Keratinocyte (primary cell): ENCODE data around the gene RNU2-63P.

Experiments
- CTCF ChIP-seq, 3 experiments: IDR thresholded peaks in 1 of 3; conservative IDR thresholded peaks in 1 of 3; optimal IDR thresholded peaks in 1 of 3; 2 replicates in 2 of 3; 3 replicates in 1 of 3; pipeline versions ENCODE3 to v1.5.1; 2011; ENCODE audit warnings: low read length in 3 of 3, mild to moderate bottlenecking in 3 of 3, moderate library complexity in 2 of 3, control low read depth in 1 of 3, inconsistent platforms in 1 of 3; ENCODE audit not compliant: insufficient read depth in 2 of 3; ENCODE audit errors: extremely low read depth in 1 of 3
- EZH2 ChIP-seq: IDR thresholded peaks from one replicate; pipeline ENCODE4 v1.6.1; 2012; ENCODE audit warnings: inconsistent platforms, mild to moderate bottlenecking, low read length, moderate library complexity

- no peak for TF ChIP-seq CTCF (optimal IDR thresholded peaks at IDR 0.05 in 1 of 3, IDR thresholded peaks at IDR 0.05 in 1 of 3, conservative IDR thresholded peaks at IDR 0.05 in 1 of 3; ENCODE audit: extremely low read depth in 1 of 3, insufficient read depth in 2 of 3, low read length in 3 of 3)
- TF ChIP-seq EZH2: no peak
These were observed 823 bp upstream of the RNU2-63P start for GRCh38 chr2:88016960-88017779.
